Measurements from ENCODE around the gene KCNAB2. TPM values are rescaled to one million over a fixed set of nuclear protein-coding genes. Genes with fewer than 3 reads are reported as not detected.

KCNAB2 gene
- total RNA-seq, 1 experiment from 2014 or later, result 28.5 TPM

DNA sequence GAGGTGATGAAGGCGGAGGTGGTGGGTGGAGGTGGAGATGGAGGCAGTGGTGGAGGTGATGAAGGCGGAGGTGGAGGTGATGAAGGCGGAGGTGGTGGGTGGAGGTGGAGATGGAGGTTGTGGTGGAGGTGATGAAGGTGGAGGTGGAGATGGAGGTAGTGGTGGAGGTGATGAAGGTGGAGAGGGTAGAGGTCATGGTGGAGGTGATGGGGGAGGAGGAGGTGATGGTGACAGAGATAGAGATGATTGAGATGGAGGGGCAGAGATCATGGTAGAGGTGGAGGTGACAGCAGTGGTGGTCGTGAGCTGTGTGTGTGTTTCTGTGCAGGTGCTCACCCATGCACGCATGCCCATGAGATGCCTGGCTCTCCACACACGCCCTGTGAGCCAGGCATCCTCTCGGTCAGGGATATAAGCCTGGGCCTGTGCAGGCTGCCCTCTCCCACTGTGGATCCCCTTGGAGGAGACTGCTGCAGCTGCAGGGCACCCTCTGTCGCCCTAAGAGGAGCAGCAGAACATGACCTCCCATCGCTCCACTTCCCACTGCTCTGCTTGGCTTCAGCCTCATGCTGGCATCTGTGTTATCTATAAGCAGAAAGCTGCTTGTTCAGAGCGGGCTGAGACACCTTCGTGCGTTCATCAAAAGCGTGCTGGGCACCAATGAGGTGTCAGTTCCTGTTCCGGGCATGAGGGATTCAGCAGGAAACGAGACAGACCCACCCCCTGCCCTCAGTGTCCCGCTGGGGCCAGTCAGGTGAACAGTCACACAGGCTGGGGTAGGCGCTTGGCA, 33.0 kb upstream of the KCNAB2 start:
- ATAC-seq (no peak), DNase-seq (no peak)
- Histone ChIP-seq H3K4me1 (ENCODE audit: insufficient read depth, low read length) (peaks cover 3% of the 10 kb centered on the region), H3K9me3 (ENCODE audit: low read length) (no peaks in the 10 kb centered on the region), H3K27ac (ENCODE audit: low read length) (no peak overlapping the region), H3K36me3 (ENCODE audit: low read depth, low read length) (no peaks in the 10 kb centered on the region), H3K9ac (ENCODE audit: low read length) (no peak overlapping the region), H3K79me2 (ENCODE audit: low read length) (no peaks in the 10 kb centered on the region), H4K20me1 (ENCODE audit: low read length) (no peaks in the 10 kb centered on the region), H3K27me3 (ENCODE audit: low read length) (no peaks in the 10 kb centered on the region), H3F3A (ENCODE audit: low read length, unreplicated experiment) (no peaks in the 10 kb centered on the region), H3K4me2 (ENCODE audit: low read length) (no peak overlapping the region), H2AFZ (ENCODE audit: low read length) (no peak overlapping the region), H3K4me3 (ENCODE audit: low read length) (no peak overlapping the region), H3K9me2 (replicated peaks; ENCODE audit: low read length) (no peaks in the 10 kb centered on the region)
- TF ChIP-seq EZH2 (IDR thresholded peaks at IDR 0.05; ENCODE audit: low read length, unreplicated experiment), result no peak
- TF ChIP-seq, protein P1, sequence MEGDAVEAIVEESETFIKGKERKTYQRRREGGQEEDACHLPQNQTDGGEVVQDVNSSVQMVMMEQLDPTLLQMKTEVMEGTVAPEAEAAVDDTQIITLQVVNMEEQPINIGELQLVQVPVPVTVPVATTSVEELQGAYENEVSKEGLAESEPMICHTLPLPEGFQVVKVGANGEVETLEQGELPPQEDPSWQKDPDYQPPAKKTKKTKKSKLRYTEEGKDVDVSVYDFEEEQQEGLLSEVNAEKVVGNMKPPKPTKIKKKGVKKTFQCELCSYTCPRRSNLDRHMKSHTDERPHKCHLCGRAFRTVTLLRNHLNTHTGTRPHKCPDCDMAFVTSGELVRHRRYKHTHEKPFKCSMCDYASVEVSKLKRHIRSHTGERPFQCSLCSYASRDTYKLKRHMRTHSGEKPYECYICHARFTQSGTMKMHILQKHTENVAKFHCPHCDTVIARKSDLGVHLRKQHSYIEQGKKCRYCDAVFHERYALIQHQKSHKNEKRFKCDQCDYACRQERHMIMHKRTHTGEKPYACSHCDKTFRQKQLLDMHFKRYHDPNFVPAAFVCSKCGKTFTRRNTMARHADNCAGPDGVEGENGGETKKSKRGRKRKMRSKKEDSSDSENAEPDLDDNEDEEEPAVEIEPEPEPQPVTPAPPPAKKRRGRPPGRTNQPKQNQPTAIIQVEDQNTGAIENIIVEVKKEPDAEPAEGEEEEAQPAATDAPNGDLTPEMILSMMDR (conservative IDR thresholded peaks at IDR 0.05; ENCODE audit: low read depth, low read length), result no peak
- intact Hi-C loops (cut with micrococcal nuclease), result no loop called here
- no TSS peak for BruUV-seq (replicated peaks)
- ChIA-PET CTCF (no interaction called here), POLR2A (ENCODE audit: unreplicated experiment) (no interaction called here)

DNA sequence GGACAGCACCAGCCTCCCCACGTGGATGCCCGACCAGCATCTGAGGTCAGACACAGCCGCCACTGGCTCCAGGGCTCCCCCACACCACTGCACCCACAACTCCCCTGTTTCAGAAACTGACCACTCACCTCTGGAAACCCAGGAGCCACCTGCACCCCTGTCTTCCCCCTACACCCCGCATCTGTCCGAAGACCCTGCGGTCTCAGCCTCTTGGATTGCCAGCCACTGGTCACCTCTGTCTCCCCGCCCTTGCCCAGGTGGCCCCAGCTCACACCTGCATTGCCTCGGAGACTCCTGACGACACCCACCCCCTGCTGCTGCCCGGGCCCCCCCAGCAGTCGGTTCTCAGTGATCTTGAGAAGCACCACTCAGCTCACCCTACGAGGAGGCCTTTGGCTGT, 32.2 kb upstream of the KCNAB2 start:
- Histone ChIP-seq H3F3A (ENCODE audit: low read length, unreplicated experiment) (no peaks in the 10 kb centered on the region), H3K9me2 (replicated peaks; ENCODE audit: low read length) (no peaks in the 10 kb centered on the region), H3K27ac (ENCODE audit: low read length) (no peak overlapping the region), H3K4me2 (ENCODE audit: low read length) (no peak overlapping the region), H3K27me3 (ENCODE audit: low read length) (no peaks in the 10 kb centered on the region), H3K4me1 (ENCODE audit: insufficient read depth, low read length) (peaks cover 3% of the 10 kb centered on the region), H3K9ac (ENCODE audit: low read length) (no peak overlapping the region), H3K9me3 (ENCODE audit: low read length) (no peaks in the 10 kb centered on the region), H3K4me3 (ENCODE audit: low read length) (no peak overlapping the region), H3K79me2 (ENCODE audit: low read length) (no peaks in the 10 kb centered on the region), H4K20me1 (ENCODE audit: low read length) (no peaks in the 10 kb centered on the region), H2AFZ (ENCODE audit: low read length) (no peak overlapping the region), H3K36me3 (ENCODE audit: low read depth, low read length) (no peaks in the 10 kb centered on the region)
- ChIA-PET POLR2A (ENCODE audit: unreplicated experiment) (no interaction called here), CTCF (no interaction called here)
- DNase-seq, result no peak
- TF ChIP-seq, protein P1 (conservative IDR thresholded peaks at IDR 0.05; ENCODE audit: low read depth, low read length), result no peak
- TF ChIP-seq EZH2phosphoT487 (IDR thresholded peaks at IDR 0.05; ENCODE audit: borderline replicate concordance, low read length) (no peak), EZH2 (IDR thresholded peaks at IDR 0.05; ENCODE audit: low read length, unreplicated experiment) (no peak)
- no peak for ATAC-seq
- intact Hi-C loops (cut with micrococcal nuclease), result no loop called here
- no TSS peak for BruUV-seq (replicated peaks)

DNA sequence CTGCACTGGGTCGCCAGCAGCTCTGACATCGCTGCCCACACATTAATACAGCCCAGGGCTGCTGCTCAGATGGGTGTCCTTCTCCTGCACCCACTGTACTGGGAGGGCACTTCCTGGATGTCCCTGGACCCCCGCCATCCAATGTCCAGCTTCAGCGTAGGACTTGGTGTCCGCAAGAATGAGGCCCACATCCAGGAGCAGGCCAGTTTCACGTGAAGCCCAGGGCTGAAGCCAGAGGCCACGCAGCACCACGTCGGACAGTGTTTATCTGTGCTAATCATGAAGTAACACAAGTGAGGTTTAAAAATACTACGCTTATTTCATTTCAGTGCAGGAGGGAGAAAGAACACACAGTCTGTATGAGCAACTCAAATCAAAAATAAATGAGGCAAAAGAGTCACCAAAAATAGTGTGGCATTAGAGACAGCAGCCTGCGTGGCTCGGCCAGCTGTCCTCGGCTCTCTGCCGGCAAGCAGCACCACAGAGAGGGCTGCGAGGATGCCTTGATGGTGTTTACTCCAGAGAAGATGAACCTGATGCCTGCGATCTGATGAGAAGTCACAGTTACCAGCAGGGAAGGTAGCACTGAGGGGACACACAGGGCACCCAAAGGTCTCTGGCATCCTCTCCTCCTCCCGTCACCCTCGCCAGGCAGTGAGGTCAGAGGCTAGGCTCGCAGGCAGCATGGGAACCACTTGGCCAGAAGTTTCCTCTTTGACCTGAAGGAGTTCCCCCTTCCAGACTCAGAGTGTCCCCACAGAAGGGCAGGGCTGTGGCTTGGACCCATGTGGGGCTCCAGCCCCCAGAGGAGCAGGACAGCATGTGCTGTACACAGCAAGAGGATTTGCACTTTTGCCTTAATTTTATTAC, 31.3 kb upstream of the KCNAB2 start:
- Histone ChIP-seq H3K9me2 (replicated peaks; ENCODE audit: low read length) (no peaks in the 10 kb centered on the region), H2AFZ (ENCODE audit: low read length) (no peak overlapping the region), H3K4me2 (ENCODE audit: low read length) (no peak overlapping the region), H3K4me1 (ENCODE audit: insufficient read depth, low read length) (peaks cover 3% of the 10 kb centered on the region), H3K9me3 (ENCODE audit: low read length) (no peaks in the 10 kb centered on the region), H3K27me3 (ENCODE audit: low read length) (no peaks in the 10 kb centered on the region), H3F3A (ENCODE audit: low read length, unreplicated experiment) (no peaks in the 10 kb centered on the region), H3K9ac (ENCODE audit: low read length) (no peak overlapping the region), H4K20me1 (ENCODE audit: low read length) (no peaks in the 10 kb centered on the region), H3K4me3 (ENCODE audit: low read length) (no peak overlapping the region), H3K79me2 (ENCODE audit: low read length) (no peaks in the 10 kb centered on the region), H3K27ac (ENCODE audit: low read length) (no peak overlapping the region), H3K36me3 (ENCODE audit: low read depth, low read length) (no peaks in the 10 kb centered on the region)
- intact Hi-C loops (cut with micrococcal nuclease), result no loop called here
- TF ChIP-seq EZH2phosphoT487 (IDR thresholded peaks at IDR 0.05; ENCODE audit: borderline replicate concordance, low read length) (no peak), EZH2 (IDR thresholded peaks at IDR 0.05; ENCODE audit: low read length, unreplicated experiment) (no peak)
- TF ChIP-seq, protein P1 (conservative IDR thresholded peaks at IDR 0.05; ENCODE audit: low read depth, low read length), result no peak
- BruUV-seq (replicated peaks), result no TSS peak
- POLR2A ChIA-PET (ENCODE audit: unreplicated experiment), result no interaction called here
- no peak for DNase-seq
- CTCF ChIA-PET, result no interaction called here
- ATAC-seq, result no peak
